Right ventricle myocardium inferior (tissue), 1 donor: ENCODE results near the gene PIK3CB. TPM values are rescaled to one million over a fixed set of nuclear protein-coding genes. Genes with fewer than 3 reads are reported as not detected.
"Not testable (repeated sequence)": the region's sequence is repeated elsewhere in the genome, so short reads cannot be mapped to it uniquely, and the experiment has no call there.

ENCODE experiments used
- ATAC-seq: fragments of 200-7000 bp; cut with Tn5 transposase; one replicate; pipeline ENCODE4 v1.9.1; 2020; ENCODE audit warnings: mild to moderate bottlenecking, moderate library complexity
- DNase-seq: peaks from one replicate; pipeline ENCODE4 v3.0.0; 2021; ENCODE audit errors: missing footprints
- intact Hi-C: fragments of 100-400 bp; cut with DNase I; formaldehyde crosslinking; loops from one replicate; pipeline ENCODE4 v1.11.0; 2022
- total RNA-seq: library from RNA; stranded (reverse); fragmentation: NEBNext Ultra II Directional; extraction: Animal tissue kit (Norgen Biotek cat#: 25700); gene quantifications from one replicate; pipeline ENCODE4 v1.2.1, GENCODE V29; 2021
- donor health status: DM: no; HTN: yes; CAD: no; lungs with severe emphysema.

Gene PIK3CB
- total RNA-seq, 1 donor from 2014 or later: 30.9 TPM

GRCh38 chr3:138668107-138668506 is 166.6 kb downstream of the PIK3CB start:
- intact Hi-C loops: no loop called here
- ATAC-seq: no peak
- no peak for DNase-seq

DNA sequence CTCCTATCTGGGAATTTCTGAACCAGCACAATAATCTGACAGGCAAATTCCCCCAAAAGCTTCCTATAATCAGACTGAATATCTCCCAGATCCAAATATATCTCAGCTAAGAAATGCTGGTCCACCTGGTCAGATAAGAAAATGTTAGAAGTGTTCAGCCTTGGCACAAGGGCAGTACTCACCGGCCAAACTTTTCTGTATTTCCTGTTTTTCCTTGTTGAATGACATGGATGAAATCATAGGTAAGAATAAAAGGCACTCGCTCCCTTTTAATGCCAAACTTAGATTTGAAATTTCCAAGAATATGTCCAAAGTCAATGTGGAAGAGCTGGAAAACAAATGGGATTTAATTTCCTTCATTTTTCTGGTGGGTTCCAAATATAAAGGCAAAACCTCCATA is 177.2 kb downstream of the PIK3CB start:
- intact Hi-C loops: no loop called here
- ATAC-seq (no peak), DNase-seq (no peak)

GRCh38 chr3:138653567-138653966 is 181.2 kb downstream of the PIK3CB start:
- intact Hi-C loops: no loop called here
- ATAC-seq (no peak), DNase-seq (peak; percentile 56)

DNA sequence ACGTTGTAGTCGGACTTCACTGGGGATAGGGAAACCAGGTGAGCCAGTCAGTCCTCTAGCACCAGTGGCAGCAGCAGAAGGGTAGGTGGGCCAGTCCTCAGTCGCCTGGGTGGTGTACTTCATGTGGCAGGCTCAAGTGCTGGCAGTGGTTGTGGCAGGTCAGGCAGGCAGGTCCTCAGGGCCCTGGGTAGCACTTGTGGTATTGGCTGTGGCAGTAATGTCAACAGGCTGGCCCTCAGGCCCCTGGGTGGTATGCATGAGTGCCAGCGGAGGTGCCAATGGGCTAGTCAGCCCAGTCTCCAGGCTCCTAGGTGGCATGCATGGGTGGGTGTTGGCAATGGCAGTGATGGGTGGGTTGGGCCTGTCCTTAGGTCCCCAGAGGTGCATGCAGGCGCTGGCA is 185.6 kb downstream of the PIK3CB start:
- intact Hi-C loops: no loop called here
- ATAC-seq (no peak), DNase-seq (peak; percentile 37)

DNA sequence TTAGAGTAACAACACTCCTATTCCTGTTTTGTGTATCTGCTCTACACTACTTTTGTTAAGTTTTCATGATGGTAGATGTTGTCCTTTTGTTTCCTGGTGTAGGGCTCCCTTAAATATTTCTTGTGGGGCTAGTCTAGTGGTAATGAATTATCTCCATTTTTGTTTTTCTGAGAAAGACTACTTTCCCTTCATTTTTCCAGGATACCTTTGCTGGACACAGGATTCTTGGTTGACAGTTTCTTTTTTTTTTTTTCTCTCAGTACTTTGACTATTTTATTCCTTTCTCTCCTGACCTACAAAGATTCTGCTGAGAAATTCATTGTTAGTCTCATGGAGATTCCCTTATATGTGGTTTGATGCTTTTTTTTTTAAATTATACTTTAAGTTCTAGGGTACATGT is 188.2 kb downstream of the PIK3CB start:
- DNase-seq (no peak), ATAC-seq (no peak)
- intact Hi-C loops: no loop called here

GRCh38 chr3:138646008-138646407 is 188.7 kb downstream of the PIK3CB start:
- no peak for DNase-seq
- no peak for ATAC-seq
- intact Hi-C loops: no loop called here

DNA sequence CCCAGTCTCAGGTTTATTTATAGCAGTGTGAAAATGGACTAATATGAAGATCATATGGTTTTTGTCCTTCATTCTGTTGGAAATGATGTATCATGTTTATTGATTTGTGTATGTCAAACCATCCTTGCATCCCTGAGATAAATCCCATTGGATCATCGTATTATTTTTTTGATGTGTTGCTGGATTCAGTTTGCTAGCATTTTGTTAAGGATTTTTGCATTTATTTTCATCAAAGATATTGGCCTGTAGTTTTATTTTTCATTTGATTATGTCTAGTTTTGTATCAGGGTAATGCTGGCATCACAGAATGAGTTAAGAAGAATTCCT is 191.8 kb downstream of the PIK3CB start:
- DNase-seq (no peak), ATAC-seq (no peak)
- intact Hi-C loops: no loop called here

- DNase-seq (no peak), ATAC-seq (no peak)
- intact Hi-C loops: no loop called here
Measured at GRCh38 chr3:138642226-138642926, 192.4 kb downstream of the PIK3CB start.

- ATAC-seq: no peak
- intact Hi-C loops: no loop called here
- no peak for DNase-seq
Measured at GRCh38 chr3:138640537-138640936, 194.2 kb downstream of the PIK3CB start.

GRCh38 chr3:138638641-138639040 is 196.1 kb downstream of the PIK3CB start:
- intact Hi-C loops: no loop called here
- no peak for ATAC-seq
- no peak for DNase-seq

DNA sequence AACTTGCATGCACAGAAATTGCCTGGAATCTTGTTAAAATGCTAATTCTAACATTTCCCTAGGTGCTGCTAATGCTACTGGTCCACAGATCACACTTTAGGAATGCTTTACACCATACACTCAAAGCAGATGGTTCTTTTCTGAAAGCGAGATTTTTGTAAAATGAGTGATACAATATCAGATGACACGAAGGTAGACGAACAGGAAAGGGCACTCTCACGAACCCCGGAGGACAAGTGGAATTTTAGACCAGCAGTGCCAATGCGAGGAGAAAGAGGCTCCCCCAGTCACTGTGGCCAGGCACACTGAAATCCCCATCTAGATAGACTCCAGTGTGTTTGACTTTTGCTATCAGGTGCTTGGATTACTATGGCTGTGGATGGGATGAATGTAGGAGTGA is 205.2 kb downstream of the PIK3CB start:
- ATAC-seq: no peak
- DNase-seq: no peak
- intact Hi-C loops: no loop called here

DNA sequence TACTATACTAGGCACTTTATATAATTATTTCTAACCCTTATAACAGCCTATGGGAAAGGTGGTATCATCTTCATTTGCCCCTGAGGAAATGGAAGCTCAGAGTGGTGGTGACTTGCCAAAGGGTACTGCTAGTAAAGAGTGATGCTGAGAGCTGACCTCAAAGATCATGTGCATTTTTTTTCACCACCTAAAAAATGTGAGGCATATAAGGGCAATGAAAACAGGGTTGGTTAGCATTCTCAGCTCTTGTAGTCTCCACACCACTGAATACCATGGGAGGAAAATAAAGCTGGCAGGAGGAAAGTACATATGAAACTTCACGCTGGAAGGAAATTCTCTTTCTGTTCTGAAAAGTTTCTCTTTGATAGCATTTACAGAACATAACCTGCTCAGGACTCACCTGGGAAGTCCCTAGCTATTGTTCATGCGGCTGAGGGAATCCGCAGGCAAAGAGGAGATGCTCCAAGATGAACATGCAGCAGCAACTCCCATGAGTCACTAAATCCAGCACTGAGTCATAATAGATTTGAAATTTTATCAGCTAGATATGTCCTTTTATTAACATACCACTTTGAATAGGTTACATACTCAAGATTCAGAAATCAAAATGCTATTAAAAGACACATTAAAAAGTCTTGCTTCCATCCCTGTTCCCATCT is 208.9 kb downstream of the PIK3CB start:
- no peak for ATAC-seq
- intact Hi-C loops: no loop called here
- DNase-seq: no peak

DNA sequence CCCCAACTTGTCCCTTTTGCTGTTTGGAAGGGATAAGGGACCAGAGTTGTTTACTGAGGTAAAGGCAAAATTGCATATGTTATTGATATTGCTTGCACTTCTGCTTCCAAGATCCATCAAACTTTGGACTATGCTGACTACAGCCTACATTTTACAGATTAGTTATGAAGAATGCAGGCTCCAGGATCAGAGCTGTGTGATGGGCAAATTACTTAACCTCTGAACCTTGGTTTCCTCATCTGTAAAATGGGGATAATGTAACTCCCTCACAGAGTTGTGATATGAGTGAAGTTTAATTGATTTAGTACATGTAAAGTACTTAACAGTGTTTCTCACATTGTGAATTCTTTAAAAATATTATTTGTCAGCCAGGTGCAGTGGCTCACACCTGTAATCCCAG is 210.2 kb downstream of the PIK3CB start:
- DNase-seq (no peak), ATAC-seq (no peak)
- intact Hi-C loops: no loop called here

- intact Hi-C loops: no loop called here
- ATAC-seq (no peak), DNase-seq (no peak)
Measured at GRCh38 chr3:138620431-138620830, 214.3 kb downstream of the PIK3CB start.

DNA sequence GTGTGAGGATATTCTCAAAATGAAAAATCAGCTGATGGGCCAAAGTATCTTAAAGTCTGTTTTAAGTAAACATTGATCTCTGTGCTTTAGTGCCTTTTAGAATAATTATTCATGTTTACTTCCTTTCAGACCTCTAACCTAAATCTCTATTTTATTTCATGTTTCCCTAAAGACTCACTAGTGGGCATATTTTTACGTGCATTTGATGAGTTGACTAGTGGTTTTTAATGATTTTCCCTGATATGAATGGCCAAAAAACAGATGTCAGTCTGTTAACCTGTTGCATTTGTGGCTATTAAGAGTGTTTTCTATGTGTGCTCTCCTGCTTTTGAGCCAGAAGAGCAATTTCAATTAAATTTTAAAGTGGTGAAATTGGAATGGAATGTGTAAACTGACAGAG is 219.3 kb downstream of the PIK3CB start:
- intact Hi-C loops: no loop called here
- DNase-seq (no peak), ATAC-seq (no peak)

- no peak for ATAC-seq
- intact Hi-C loops: no loop called here
- no peak for DNase-seq
Measured at GRCh38 chr3:138609898-138610266, 224.8 kb downstream of the PIK3CB start.

DNA sequence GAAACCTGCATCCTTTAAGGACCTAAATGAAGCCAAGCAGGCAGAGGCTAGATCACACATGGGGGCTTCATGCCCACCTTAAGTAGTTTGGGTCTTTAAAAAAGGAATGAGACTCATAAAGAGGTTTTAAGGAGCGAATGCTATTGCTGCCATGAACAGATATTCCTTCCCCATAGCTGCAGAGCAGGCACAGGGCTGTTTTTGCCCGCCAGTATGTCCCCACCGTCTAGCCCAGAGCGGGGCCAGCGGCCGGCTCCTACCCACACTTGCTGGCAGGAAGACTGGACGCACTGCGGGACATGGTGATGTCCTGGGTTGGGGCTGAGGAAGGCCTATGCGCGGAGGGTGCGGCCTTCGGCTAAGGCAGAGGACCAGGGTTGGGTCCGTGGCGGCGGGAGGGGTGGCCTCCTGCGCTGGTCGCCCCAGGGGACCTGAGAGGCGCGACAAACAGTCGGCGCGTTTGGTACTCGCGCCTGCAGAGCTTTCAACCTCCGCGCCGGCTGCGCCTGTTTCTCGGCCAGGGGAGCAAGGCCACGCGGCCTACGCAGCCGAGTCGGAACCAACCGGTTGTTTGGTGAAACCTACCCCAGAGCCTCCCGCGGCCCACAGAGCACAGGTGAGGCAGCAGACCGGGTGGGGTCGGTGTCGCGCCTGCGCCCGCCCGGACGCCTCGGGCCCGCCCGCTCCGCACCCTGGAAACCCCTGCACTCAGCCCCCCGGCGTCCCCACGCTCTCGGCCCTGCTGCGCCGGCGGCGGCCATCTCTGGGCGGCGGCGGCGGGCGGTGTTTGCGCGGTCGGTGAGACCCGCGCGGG is 226.2 kb downstream of the PIK3CB start, which contains the start of gene FAIM:
FAIM (plus strand) TSS at position 450 of the 814 bp plus-strand sequence. CDS start 10,956 bp downstream, outside the sequence.
- peak; percentile 84 for ATAC-seq
- intact Hi-C loops: no loop called here
- DNase-seq: peak; percentile 89

GRCh38 chr3:138604106-138604595 is 230.6 kb downstream of the PIK3CB start:
- intact Hi-C loops, ATAC-seq, DNase-seq: not testable (repeated sequence)
